Adrenal gland (tissue), 12 donors: ENCODE data around the gene RIMBP2. TPM values are rescaled to one million over a fixed set of nuclear protein-coding genes. Genes with fewer than 3 reads are reported as not detected.

Experiments
- DNase-seq, 7 donors: peaks; one replicate each; pipeline ENCODE4 v3.0.0-alpha.2; 2019 to 2020
- H3K27ac ChIP-seq, 5 donors: fragments of 200-600 bp; sonication (generic) in 4 of 5; 1 replicate in 3 of 5; 2 replicates in 2 of 5; pipeline versions ENCODE4 v1.5.1 to v1.8.0; 2016 to 2020; ENCODE audit warnings: mild to moderate bottlenecking in 1 of 5
- H3K27me3 ChIP-seq: fragments of 200-600 bp; 2 replicates; pipeline ENCODE4 v1.8.0; 2021
- H3K36me3 ChIP-seq, 2 donors: fragments of 200-600 bp; replicated peaks in 1 of 2; 1 replicate in 1 of 2; 2 replicates in 1 of 2; pipeline versions ENCODE4 v1.5.1 to v1.8.0; 2018 to 2022
- H3K4me1 ChIP-seq, 2 donors: fragments of 200-600 bp; replicated peaks in 1 of 2; 1 replicate in 1 of 2; 2 replicates in 1 of 2; pipeline versions ENCODE4 v1.5.1 to v1.8.0; 2018 to 2021
- H3K4me3 ChIP-seq, 4 donors: fragments of 200-600 bp; sonication (generic) in 3 of 4; one replicate each; pipeline ENCODE4 v1.5.1; 2016 to 2018
- H3K9me3 ChIP-seq, 3 donors: fragments of 200-600 bp; sonication (generic) in 1 of 3; replicated peaks in 1 of 3; 1 replicate in 2 of 3; 2 replicates in 1 of 3; pipeline versions ENCODE4 v1.5.1 to v1.8.0; 2016 to 2021
- CTCF ChIP-seq, 6 experiments: fragments of 450-650 bp in 4 of 6; fragments of 200-600 bp in 2 of 6; sonication (generic) in 1 of 6; IDR thresholded peaks; 1 replicate in 5 of 6; 2 replicates in 1 of 6; pipeline versions ENCODE4 v1.5.1 to v1.8.0; 2016 to 2021; ENCODE audit warnings: antibody characterized with exemption in 6 of 6, mild to moderate bottlenecking in 2 of 6, moderate library complexity in 1 of 6
- POLR2A ChIP-seq, 2 donors: fragments of 450-650 bp; IDR thresholded peaks; one replicate each; pipeline ENCODE4 v1.6.1; 2017; ENCODE audit warnings: antibody characterized with exemption in 2 of 2, mild to moderate bottlenecking in 2 of 2, moderate library complexity in 1 of 2
- whole genome bisulfite sequencing, 4 donors: extraction: QIAGEN DNeasy Blood & Tissue Kit in 2 of 4; methylation state at CpG; one replicate each; pipeline versions ENCODE4 v1.1.5 to v1.1.7; 2013 to 2017; 5-methylcytosine and 5-hydroxymethylcytosine counted together
- intact Hi-C, 2 donors: fragments of 100-400 bp; cut with DNase I; formaldehyde crosslinking; loops; one replicate each; pipeline versions ENCODE4 v1.14.1 to v1.15.0; 2022 to 2023
- polyA plus RNA-seq, 3 donors: library from polyadenylated mRNA; stranded (reverse); fragments of 200-250 nt in 2 of 3; fragments of 350-450 nt in 1 of 3; fragmentation: Illumina TruSeq in 1 of 3; extraction: RNeasy Lipid Tissue Mini Kit (QIAGEN cat#74804) in 1 of 3; gene quantifications; one replicate each; pipeline ENCODE4 v1.2.3, GENCODE V29; 2013 to 2014
- total RNA-seq, 9 donors: library from RNA; depleted of rRNA in 4 of 9; stranded (reverse); fragments of >200 nt in 4 of 9; fragments of 120-200 nt in 1 of 9; fragmentation: NEBNext Ultra II Directional in 1 of 9; extraction: Animal tissue kit (Norgen Biotek cat#: 25700) in 1 of 9; gene quantifications; one replicate each; pipeline versions ENCODE4 v1.1.0 to v1.2.4, GENCODE V29; 2013 to 2023
- donor health status: healthy with polysubstance abuse.
- donor health status: Bipolar disorder and iron deficiency.
- donor health status: DM: yes; HTN: yes; CAD: no.
- donor health status: DM: no; HTN: no; CAD: no.
- donor health status: DM: no; HTN: no; CAD: no.
- donor health status: DM: yes; HTN: yes; CAD: no.

Gene RIMBP2
- total and polyA plus RNA-seq, 12 donors: 0.18 to 23.9 (median 6.3) TPM; not detected in 2

- 62 to 75% (median 71%) methylated on average over 7 of the region's 7 CpGs for WGBS, 4 donors
- H3K9me3 ChIP-seq: no peaks in the 10 kb centered on the region
- no peaks in the 10 kb centered on the region for H3K27me3 ChIP-seq
- TF ChIP-seq CTCF (IDR thresholded peaks at IDR 0.05): no peak
- no peak for TF ChIP-seq POLR2A (IDR thresholded peaks at IDR 0.05)
- no peaks in the 10 kb centered on the region for H3K36me3 ChIP-seq
- H3K4me1 ChIP-seq: no peaks in the 10 kb centered on the region
- intact Hi-C loops: no loop called here
- DNase-seq: no peak
- no peak overlapping the region for H3K4me3 ChIP-seq
- H3K27ac ChIP-seq: no peak overlapping the region
These were observed 368.5 kb downstream of the RIMBP2 start for GRCh38 chr12:130347588-130347987.

Other genes starting within 250 kb of the RIMBP2 start
- gene STX2, start 123.0 kb upstream of the RIMBP2 start, total RNA-seq: 10 to 100 TPM in 8 of 9 donors, 1 to 10 TPM in 1; 8.3 to 23.8 (median 13.2) TPM
- gene STX2, start 123.0 kb upstream of the RIMBP2 start, polyA plus RNA-seq: 10 to 100 TPM; 11.7 to 20.5 (median 19.6) TPM
- 100 to 1,000 TPM in 8 of 9 donors, 10 to 100 TPM in 1; 82.4 to 897 (median 369) TPM for gene RAN, start 155.8 kb upstream of the RIMBP2 start, total RNA-seq
- gene RAN, start 155.8 kb upstream of the RIMBP2 start, polyA plus RNA-seq: 1,000 to 10,000 TPM in 1 of 3 donors, 100 to 1,000 TPM in 2; 105 to 1,192 (median 145) TPM
- 1 to 10 TPM in 8 of 9 donors, under 1 TPM in 1; 0.87 to 6.0 (median 1.3) TPM for gene ADGRD1, start 237.6 kb upstream of the RIMBP2 start, total RNA-seq
- gene ADGRD1, start 237.6 kb upstream of the RIMBP2 start, polyA plus RNA-seq: 1 to 10 TPM; 1.4 to 2.8 (median 1.8) TPM